Measurements from ENCODE around the gene CD81.

CD81 gene

GRCh38 chr11:2414616-2415015 is 37.5 kb downstream of the CD81 start:
- no peaks in the 10 kb centered on the region for H3F3A ChIP-seq (ENCODE audit: low read depth)
- H3K36me3 ChIP-seq (ENCODE audit: insufficient read depth, low read length) = no peaks in the 10 kb centered on the region
- TF ChIP-seq CTCF (conservative IDR thresholded peaks at IDR 0.05; ENCODE audit: low read length) (no peak), EZH2phosphoT487 (IDR thresholded peaks at IDR 0.05; ENCODE audit: borderline replicate concordance) (no peak)
- no peak overlapping the region for H3K9ac ChIP-seq (ENCODE audit: low read depth, low read length, poor library complexity, severe bottlenecking)
- H3K79me2 ChIP-seq (ENCODE audit: insufficient read depth, low read length) = no peaks in the 10 kb centered on the region
- no peaks in the 10 kb centered on the region for H4K20me1 ChIP-seq (ENCODE audit: insufficient read depth, low read length, poor library complexity, severe bottlenecking)
- H3K9me2 ChIP-seq (replicated peaks; ENCODE audit: low read depth, low read length) = no peaks in the 10 kb centered on the region
- H3K4me1 ChIP-seq (ENCODE audit: insufficient read depth, low read length, poor library complexity, severe bottlenecking) = no peaks in the 10 kb centered on the region
- no peak overlapping the region for H3K4me2 ChIP-seq (ENCODE audit: low read depth, low read length, poor library complexity, severe bottlenecking)
- no peaks in the 10 kb centered on the region for H3K27me3 ChIP-seq (ENCODE audit: insufficient read depth, low read length, poor library complexity, severe bottlenecking)
- no peak overlapping the region for H2AFZ ChIP-seq (ENCODE audit: low read length)
- H3K4me3 ChIP-seq (ENCODE audit: low read length, poor library complexity, severe bottlenecking) = no peak overlapping the region
- no peaks in the 10 kb centered on the region for H3K9me3 ChIP-seq (ENCODE audit: insufficient read depth, low read depth, low read length)

GRCh38 chr11:2415171-2415570 is 38.1 kb downstream of the CD81 start:
- no peaks in the 10 kb centered on the region for H3K79me2 ChIP-seq (ENCODE audit: insufficient read depth, low read length)
- H3K4me1 ChIP-seq (ENCODE audit: insufficient read depth, low read length, poor library complexity, severe bottlenecking) = no peaks in the 10 kb centered on the region
- H3K9me3 ChIP-seq (ENCODE audit: insufficient read depth, low read depth, low read length) = no peaks in the 10 kb centered on the region
- H4K20me1 ChIP-seq (ENCODE audit: insufficient read depth, low read length, poor library complexity, severe bottlenecking) = no peaks in the 10 kb centered on the region
- TF ChIP-seq EZH2phosphoT487 (IDR thresholded peaks at IDR 0.05; ENCODE audit: borderline replicate concordance) = no peak
- TF ChIP-seq CTCF (conservative IDR thresholded peaks at IDR 0.05; ENCODE audit: low read length) = no peak
- H2AFZ ChIP-seq (ENCODE audit: low read length) = no peak overlapping the region
- H3K36me3 ChIP-seq (ENCODE audit: insufficient read depth, low read length) = no peaks in the 10 kb centered on the region
- H3K4me3 ChIP-seq (ENCODE audit: low read length, poor library complexity, severe bottlenecking) = no peak overlapping the region
- no peaks in the 10 kb centered on the region for H3K27me3 ChIP-seq (ENCODE audit: insufficient read depth, low read length, poor library complexity, severe bottlenecking)
- no peaks in the 10 kb centered on the region for H3K9me2 ChIP-seq (replicated peaks; ENCODE audit: low read depth, low read length)
- H3K4me2 ChIP-seq (ENCODE audit: low read depth, low read length, poor library complexity, severe bottlenecking) = no peak overlapping the region
- no peak overlapping the region for H3K9ac ChIP-seq (ENCODE audit: low read depth, low read length, poor library complexity, severe bottlenecking)
- no peaks in the 10 kb centered on the region for H3F3A ChIP-seq (ENCODE audit: low read depth)

- H3K79me2 ChIP-seq (ENCODE audit: insufficient read depth, low read length) = no peaks in the 10 kb centered on the region
- H3F3A ChIP-seq (ENCODE audit: low read depth) = no peaks in the 10 kb centered on the region
- H3K4me2 ChIP-seq (ENCODE audit: low read depth, low read length, poor library complexity, severe bottlenecking) = no peak overlapping the region
- H3K27me3 ChIP-seq (ENCODE audit: insufficient read depth, low read length, poor library complexity, severe bottlenecking) = no peaks in the 10 kb centered on the region
- no peaks in the 10 kb centered on the region for H4K20me1 ChIP-seq (ENCODE audit: insufficient read depth, low read length, poor library complexity, severe bottlenecking)
- H3K4me1 ChIP-seq (ENCODE audit: insufficient read depth, low read length, poor library complexity, severe bottlenecking) = no peaks in the 10 kb centered on the region
- no peaks in the 10 kb centered on the region for H3K9me2 ChIP-seq (replicated peaks; ENCODE audit: low read depth, low read length)
- no peak overlapping the region for H3K9ac ChIP-seq (ENCODE audit: low read depth, low read length, poor library complexity, severe bottlenecking)
- no peaks in the 10 kb centered on the region for H3K36me3 ChIP-seq (ENCODE audit: insufficient read depth, low read length)
- no peak for TF ChIP-seq EZH2phosphoT487 (IDR thresholded peaks at IDR 0.05; ENCODE audit: borderline replicate concordance)
- H3K9me3 ChIP-seq (ENCODE audit: insufficient read depth, low read depth, low read length) = no peaks in the 10 kb centered on the region
- H2AFZ ChIP-seq (ENCODE audit: low read length) = no peak overlapping the region
- no peak overlapping the region for H3K4me3 ChIP-seq (ENCODE audit: low read length, poor library complexity, severe bottlenecking)
Observed at GRCh38 chr11:2415601-2416380, 38.7 kb downstream of the CD81 start.

- no peaks in the 10 kb centered on the region for H3K4me1 ChIP-seq (ENCODE audit: insufficient read depth, low read length, poor library complexity, severe bottlenecking)
- no peaks in the 10 kb centered on the region for H3K27me3 ChIP-seq (ENCODE audit: insufficient read depth, low read length, poor library complexity, severe bottlenecking)
- H3F3A ChIP-seq (ENCODE audit: low read depth) = no peaks in the 10 kb centered on the region
- no peak overlapping the region for H3K4me3 ChIP-seq (ENCODE audit: low read length, poor library complexity, severe bottlenecking)
- H3K36me3 ChIP-seq (ENCODE audit: insufficient read depth, low read length) = no peaks in the 10 kb centered on the region
- no peaks in the 10 kb centered on the region for H3K9me3 ChIP-seq (ENCODE audit: insufficient read depth, low read depth, low read length)
- no peaks in the 10 kb centered on the region for H3K79me2 ChIP-seq (ENCODE audit: insufficient read depth, low read length)
- H3K4me2 ChIP-seq (ENCODE audit: low read depth, low read length, poor library complexity, severe bottlenecking) = no peak overlapping the region
- no peaks in the 10 kb centered on the region for H3K9me2 ChIP-seq (replicated peaks; ENCODE audit: low read depth, low read length)
- no peak overlapping the region for H3K9ac ChIP-seq (ENCODE audit: low read depth, low read length, poor library complexity, severe bottlenecking)
- TF ChIP-seq EZH2phosphoT487 (IDR thresholded peaks at IDR 0.05; ENCODE audit: borderline replicate concordance) = no peak
- TF ChIP-seq CTCF (conservative IDR thresholded peaks at IDR 0.05; ENCODE audit: low read length) = no peak
- H4K20me1 ChIP-seq (ENCODE audit: insufficient read depth, low read length, poor library complexity, severe bottlenecking) = no peaks in the 10 kb centered on the region
- no peak overlapping the region for H2AFZ ChIP-seq (ENCODE audit: low read length)
Observed at GRCh38 chr11:2416765-2417164, 39.7 kb downstream of the CD81 start.

All from Loucy (cell line).